ENCODE measurements around the gene LLGL2.

The LLGL2 gene

DNA sequence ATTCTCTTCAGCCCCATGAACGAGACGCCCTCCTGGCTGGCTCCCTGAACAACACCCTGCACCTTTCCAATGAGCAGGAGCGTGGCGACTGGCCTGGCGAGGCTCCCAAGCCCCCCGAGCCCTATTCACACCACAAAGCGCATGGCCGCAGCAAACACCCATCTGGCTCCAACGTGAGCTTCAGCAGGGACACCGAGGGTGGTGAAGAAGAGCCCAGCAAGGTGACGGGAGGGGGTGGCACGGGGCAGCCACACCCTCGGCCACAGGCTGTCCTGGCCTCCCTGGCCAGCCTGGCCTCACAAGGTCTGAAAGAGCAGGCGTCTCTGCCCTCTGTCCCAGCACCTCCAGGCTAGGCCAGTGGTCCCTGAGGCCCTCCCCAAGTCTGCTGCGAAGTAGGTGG, 33.8 kb upstream of the LLGL2 start:
- DNase-seq (ENCODE audit: low read depth): no peak

DNA sequence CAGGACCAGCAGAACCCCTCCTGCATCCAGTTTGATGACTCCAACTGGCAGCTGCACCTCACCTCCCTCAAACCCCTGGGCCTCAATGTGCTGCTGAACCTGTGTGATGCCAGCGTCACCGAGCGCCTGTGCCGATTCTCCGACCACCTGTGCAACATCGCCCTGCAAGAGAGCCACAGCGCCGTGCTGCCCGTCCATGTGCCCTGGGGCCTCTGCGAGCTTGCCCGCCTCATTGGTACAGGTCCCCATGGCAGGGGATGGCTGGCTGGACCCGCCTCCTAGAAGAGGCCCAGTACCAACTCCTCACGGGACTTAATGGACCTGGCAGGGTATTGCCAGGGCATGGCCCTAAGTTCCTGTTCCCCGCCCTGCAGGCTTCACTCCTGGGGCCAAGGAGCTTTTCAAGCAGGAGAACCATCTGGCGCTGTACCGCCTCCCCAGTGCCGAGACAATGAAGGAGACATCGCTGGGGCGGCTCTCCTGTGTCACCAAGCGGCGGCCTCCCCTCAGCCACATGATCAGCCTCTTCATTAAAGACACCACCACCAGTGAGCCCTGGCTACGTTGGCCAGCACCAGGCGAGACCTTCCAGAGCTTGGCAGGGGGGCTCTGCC, 32.8 kb upstream of the LLGL2 start:
- DNase-seq (ENCODE audit: low read depth): no peak

DNA sequence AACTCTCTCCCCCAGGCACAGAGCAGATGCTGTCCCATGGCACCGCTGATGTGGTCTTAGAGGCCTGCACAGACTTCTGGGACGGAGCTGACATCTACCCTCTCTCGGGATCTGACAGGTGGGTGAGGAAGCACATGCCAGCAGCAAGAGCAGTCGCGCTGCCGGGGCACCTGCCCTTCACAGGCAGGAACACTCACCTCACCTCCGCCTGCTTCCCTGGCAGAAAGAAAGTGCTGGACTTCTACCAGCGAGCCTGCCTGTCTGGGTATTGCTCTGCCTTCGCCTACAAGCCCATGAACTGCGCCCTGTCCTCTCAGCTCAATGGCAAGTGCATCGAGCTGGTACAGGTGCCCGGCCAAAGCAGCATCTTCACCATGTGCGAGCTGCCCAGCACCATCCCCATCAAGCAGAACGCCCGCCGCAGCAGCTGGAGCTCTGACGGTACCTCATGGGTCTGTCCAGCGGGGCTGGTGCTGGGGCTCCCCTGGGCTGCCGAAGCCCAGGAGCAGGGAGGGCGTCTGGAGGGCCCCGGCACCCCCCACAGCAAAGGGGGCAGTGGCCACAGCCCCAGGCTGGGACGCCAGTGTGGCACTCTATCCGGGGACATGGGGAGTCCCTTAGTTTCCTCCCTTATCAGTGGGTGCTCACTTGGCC, 31.9 kb upstream of the LLGL2 start:
- DNase-seq (ENCODE audit: low read depth): no peak

DNA sequence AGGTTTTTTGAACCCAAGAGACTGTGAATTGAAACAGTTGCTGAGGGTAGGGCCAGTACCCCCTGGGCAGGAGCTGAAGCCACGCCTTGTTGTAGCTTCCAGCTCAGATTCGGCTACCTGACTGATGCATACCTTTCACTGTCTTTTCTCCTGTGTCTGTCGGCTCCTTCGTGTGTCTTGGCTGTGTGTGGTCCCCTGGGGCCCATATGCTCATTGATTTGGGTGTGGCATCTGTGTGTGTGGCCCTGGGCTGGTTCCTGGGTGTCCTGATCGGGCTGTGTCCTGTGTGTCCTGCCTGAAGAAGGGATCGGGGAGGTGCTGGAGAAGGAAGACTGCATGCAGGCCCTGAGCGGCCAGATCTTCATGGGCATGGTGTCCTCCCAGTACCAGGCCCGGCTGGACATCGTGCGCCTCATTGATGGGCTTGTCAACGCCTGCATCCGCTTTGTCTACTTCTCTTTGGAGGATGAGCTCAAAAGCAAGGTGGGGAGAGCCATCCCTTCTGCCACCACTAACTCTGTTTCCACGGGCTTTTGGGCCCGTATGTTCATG, 31.1 kb upstream of the LLGL2 start:
- DNase-seq (ENCODE audit: low read depth): no peak

DNA sequence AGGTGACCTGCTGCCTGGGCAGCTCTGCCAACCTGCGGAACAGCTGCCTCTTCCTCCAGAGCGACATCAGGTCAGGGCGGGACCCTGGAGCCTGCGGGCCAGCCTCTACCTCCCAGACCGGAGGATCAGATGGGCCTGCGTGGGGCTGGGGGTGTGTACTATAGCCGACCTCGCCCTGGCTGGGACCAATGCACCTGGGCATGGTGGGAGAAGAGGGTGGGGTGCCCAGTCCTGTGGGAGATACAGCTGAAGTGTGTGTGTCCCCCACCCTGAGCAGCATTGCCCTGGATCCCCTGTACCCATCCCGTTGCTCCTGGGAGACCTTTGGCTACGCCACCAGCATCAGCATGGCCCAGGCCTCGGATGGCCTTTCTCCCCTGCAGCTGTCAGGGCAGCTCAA, 29.5 kb upstream of the LLGL2 start:
- no peak for DNase-seq (ENCODE audit: low read depth)

DNA sequence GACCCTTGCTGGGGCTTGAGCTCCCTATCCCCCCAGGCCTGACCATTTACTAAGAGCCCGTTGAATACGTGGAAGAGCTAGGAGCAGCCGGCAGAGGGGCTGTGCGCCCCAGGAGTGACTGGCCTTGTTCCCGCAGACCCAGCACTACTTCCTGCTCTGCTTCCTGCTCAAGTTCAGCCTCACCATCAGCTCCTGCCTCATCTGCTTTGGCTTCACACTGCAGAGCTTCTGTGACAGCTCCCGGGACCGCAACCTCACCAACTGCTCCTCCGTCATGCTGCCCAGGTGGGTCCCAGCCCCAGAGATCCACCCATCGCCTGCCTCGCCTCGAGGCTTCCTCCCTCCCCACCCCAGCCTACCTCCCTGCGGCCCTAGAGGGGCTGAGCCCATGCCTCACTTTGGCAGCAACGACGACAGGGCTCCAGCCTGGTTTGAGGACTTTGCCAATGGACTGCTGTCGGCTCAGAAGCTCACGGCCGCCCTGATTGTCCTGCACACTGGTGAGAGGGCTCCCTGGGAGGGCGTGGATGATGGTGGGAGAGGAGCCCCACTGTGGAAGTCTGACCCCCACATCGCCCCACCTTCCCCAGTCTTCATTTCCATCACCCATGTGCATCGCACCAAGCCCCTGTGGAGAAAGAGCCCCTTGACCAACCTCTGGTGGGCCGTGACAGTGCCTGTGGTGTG, 27.3 kb upstream of the LLGL2 start:
- no peak for DNase-seq (ENCODE audit: low read depth)

DNA sequence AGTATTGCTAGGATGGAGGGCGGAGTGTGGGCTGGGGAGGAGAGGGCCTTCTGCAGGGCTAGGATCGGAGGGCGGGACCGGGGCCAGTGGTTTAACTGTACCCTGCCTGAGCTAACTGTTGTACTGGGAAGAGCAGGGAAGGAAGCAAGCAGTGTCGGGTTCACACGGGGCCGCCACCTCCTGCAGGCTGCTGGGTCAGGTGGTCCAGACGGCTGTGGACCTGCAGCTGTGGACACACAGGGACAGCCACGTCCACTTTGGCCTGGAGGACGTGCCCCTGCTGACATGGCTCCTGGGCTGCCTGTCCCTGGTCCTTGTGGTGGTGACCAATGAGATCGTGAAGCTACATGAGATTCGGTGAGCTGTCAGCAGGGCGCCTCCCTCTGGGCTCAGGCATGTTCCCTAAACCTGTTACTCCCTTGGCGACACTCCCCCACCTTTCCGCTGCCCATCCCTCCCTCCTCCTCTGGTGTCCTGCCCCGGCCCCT, 26.7 kb upstream of the LLGL2 start:
- DNase-seq (ENCODE audit: low read depth): no peak

DNA sequence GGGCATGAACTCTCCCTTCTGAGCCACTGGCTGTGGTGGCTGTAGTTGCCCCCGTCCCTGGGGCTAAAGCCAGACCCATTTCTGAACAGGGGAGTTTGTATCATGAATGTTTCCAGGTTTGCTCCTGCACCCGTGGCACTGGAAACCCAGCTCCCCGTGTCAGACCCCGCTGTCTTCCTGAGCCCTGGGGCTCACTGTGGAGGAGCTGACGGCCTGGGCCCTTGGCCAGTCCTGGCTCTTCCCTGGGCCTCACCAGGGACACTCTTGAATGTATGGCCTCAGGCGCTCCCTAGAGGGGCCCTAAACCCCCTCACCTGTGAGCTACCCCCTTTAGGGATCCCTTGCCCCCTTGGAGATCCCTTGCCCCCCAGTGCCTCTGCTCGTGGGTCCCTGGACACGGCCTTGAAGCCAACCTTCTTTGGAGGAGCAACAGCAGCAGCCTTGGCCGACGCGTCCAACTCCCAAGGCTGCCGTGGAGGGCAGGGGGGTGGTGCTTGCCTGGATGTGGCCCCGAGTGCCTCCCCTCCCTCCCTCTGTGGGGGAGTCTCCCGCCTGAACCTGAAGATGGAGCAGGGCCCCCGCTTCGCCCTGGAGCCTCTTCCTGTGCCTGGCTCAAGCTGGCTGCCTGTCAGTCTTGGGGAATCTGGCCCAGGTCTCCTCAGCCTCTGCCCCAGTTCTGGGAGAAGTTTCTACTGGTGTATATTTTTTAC, 26.0 kb upstream of the LLGL2 start:
- no peak for DNase-seq (ENCODE audit: low read depth)

DNA sequence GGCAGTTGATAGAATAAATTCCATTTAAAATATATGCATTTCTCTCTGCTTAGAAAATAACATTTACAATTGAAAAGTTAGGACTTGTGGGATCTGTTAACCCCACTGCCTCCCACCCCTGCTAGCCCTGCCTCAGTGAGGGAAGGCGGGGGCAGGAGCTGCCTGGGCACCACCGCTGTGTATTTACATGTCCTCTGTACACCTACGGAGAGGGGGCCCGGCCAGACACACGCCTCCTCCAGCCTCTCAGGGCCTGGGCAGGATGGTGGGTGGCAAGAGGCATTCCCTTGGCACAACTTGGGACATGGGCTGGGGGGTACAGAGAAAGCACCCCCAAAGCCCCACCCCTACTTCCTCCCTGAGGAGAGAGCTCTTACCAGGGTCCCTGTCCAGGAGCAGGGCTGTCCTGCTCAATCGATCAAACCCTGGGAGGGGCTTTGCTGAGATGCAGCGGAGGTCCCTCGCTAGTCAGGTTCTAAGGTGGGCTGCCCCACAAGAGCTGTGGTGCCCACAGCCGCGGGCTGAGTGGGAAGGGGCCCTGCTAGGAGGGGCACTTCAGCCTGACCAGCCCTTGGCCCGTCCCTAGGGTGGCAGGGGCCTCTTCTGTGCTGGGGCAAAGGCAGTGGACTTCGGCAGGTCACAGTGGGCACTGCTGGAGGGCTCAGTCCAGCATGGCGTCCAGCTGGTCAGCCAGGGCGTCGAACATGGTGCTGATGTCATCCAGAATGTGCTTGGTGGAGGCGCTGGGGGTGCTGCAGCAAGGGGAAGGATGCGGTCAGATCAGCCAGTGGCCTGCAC, 24.9 kb upstream of the LLGL2 start:
- DNase-seq (ENCODE audit: low read depth): no peak

DNA sequence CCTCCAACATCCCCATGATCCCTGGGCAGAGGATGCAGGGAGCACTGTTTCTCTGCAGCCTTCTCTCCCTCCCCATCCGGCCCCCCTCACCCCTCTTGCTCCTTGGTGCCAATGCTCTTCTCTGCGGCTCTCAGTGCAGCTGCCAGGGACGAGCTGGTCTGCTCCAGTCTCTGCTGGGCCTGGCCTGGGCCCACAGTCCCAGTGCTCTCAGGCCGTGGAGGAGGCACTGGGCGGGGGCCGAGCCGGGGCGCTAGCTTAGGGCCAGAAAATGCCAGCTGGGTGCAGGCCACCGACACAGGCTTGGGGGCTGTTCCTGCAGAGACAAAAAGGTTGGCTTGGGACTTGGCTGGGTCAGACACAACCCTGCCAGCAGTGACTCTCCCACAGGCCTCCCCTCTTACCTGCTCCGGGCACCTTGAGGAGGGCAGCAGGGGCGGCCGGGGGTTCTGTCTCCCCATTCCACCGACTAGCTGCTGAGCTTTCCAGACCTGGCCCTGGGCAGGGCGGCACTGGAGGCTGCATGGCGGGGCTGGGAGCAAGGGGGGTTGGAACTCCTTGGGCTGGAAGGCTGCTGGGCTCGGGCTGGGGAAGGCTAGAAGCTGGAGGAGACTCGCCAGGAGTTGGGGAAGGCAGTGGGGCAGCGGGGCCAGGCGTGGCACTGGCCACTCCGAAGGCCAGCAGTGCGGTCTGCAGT, 24.0 kb upstream of the LLGL2 start:
- DNase-seq (ENCODE audit: low read depth): no peak

DNA sequence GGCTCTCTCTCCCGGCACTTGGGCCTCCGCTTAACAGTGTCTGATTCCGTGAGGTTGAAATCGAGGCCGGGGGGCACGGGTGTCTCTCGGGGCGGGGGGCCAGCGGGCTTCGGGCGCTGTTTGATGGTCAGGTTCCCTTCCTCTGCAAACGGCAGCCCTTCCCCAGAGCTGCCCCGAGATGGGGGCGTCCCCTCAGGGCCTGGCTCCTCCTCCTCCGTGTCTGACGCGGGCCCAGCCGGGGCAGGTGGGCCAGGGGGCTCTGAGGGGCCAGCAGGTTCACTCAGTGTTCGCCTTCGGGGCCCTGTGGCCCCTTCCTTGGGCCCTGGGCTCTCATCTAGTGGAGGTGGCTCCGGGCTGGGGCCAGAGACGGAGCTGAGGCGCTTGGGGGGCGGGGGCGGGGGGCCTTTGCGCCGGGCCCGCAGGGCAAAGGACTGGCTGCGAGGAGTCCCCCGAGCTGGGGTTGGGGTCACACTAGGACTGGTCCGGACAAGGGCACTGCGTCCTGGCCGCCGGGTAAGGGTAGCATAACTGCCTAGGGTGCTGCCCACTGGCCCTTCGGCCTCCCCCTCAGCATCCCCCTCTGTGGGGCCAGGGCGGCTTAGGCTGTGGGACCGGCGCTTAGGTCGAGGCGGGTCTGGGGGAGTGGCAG, 23.3 kb upstream of the LLGL2 start:
- DNase-seq (ENCODE audit: low read depth): no peak

DNA sequence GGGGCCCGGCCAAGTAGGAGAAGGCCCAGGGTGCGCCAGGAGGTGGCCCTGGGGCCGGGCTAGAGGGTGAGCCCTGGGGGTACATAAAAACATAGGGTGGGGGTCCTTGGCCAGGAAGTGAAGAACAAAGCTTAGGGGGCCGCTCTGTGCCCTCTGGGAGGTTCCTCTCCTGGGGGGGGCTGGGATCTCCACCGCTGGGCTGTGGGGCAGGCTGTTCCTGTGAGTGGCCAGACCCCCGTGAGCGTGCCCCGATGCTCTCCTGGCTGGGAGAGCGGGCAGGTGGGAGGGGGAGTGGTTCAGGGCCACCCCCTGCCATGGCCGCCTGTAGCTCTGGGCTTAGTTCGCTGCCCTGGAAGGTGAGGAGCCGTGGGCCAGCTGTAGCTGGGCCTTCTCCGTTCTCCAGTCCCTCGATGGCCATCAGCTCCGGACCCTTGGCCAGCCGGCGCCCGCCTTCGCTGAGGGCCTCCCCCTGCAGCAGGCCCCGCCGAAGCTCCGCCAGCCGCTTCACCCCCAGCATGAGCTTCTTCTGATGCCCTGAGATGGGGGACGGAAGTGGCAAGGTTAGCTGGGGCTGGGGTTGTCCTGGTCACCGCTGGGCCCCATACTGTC, 22.7 kb upstream of the LLGL2 start:
- no peak for DNase-seq (ENCODE audit: low read depth)

DNA sequence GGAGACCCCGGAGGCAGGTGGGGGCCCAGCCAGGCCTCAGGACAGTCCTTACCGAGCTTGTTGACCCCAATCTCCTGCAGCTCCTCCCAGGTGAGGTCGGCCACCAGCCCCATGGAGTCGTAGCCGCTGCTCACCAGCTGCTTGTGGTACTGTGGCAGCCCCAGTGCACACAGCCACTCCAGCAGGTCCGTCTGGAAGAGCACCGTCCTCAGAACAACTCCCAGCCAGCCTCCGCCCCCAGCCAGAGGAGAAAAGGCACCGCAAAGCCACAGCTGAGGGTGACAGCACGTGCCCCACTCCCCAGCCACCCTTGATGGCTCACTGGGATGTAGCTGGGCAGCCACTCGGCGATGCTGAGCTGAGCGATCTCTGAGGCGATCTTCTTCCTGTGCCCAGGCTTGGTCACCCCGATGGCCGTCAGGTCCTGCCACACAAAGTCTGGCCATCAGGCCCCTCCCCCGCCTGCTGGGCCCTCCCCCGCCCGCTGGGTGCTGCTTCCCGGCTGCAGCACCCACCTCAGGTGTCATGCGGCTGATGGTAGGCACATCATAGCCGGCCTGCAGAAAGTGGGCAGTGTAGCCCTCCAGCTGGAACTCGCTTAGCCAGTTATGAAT, 22.1 kb upstream of the LLGL2 start:
- no peak for DNase-seq (ENCODE audit: low read depth)

DNA sequence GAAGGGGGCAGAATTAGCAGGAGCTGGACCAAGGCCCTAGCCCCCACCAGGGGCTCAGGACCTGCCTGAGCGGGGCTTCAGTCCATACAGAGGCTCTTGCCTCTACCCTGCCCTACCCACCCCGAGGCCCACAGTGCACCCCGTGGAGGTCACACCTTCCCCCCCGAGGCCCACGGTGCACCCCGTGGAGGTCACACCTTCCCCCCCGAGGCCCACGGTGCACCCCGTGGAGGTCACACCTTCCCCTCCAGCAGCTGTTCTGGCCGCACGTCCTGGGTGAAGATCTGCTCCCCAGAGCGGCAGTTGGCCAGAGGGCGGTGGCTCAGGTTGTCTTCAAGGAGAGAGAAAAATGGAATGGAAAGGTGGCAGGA, 21.5 kb upstream of the LLGL2 start:
- no peak for DNase-seq (ENCODE audit: low read depth)

DNA sequence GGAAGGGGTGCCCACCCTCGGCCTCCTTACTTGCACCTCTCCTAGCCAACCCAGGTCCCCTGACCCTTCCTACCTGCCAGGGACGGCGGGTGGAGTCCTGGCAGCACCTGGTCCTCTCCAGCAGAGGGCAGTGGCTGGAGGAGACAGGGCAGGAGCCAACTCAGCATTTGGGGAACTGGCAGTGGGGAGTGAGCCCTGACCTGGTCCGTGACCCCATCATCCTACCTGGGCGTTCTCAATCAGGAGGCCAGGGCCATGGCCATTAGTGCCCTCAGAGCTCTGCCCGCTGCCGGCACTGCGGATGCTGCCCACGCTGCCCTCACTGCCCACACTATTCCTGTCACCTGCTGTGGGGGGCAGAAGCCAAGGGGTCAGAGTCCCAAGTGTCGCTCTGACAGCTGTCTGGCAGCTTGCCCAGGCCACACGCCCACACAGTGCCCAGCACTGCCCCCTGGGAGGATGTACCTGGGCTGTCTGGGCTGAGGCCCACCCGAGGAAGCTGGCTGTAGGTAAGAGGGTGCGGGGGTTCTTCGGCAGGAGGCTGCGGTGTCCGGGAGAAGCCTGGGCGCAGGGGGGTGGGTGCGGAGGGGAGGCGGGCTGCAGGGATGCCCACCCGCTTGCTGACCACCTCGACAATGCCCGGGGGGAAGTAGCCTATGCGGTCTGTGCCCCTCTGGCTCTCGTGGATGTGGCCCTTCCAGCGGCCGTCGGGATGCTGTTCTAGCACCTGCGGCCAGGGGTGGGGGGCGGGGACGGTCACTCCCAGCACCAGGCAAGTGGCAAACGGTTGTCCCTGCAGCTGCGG, 20.9 kb upstream of the LLGL2 start:
- no peak for DNase-seq (ENCODE audit: low read depth)

DNA sequence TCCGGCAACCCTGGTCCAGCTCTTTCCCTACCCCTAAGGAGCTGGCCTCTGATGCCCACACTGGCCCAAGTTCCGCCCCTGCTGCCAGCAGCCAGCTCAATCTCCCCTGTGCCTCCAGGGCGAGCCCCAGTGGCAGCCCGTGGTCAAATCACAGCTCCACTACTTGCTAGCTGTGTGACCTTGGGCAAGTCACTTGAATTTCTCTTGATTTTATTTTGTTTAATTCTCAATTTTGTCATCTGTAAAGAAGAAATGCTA, 20.4 kb upstream of the LLGL2 start:
- DNase-seq (ENCODE audit: low read depth): no peak

DNA sequence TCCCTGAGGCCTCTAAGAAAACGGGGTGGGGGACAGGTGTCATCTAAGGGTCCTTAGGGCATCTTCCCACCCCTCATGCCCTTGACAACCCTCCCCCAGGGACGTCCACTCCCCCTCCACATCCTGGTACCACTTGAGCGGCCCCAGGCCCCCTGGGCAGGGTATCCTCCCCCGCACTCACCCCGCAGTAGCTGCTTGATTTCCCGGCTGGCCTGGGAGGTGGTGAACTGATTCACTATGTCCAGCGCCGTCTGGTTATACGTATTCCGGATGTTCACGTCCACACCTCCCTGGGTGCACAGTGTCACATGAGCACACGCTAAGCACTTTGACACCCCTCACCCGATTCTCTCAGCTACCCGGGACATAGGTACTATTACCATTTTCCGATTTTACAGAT, 19.9 kb upstream of the LLGL2 start:
- no peak for DNase-seq (ENCODE audit: low read depth)

DNA sequence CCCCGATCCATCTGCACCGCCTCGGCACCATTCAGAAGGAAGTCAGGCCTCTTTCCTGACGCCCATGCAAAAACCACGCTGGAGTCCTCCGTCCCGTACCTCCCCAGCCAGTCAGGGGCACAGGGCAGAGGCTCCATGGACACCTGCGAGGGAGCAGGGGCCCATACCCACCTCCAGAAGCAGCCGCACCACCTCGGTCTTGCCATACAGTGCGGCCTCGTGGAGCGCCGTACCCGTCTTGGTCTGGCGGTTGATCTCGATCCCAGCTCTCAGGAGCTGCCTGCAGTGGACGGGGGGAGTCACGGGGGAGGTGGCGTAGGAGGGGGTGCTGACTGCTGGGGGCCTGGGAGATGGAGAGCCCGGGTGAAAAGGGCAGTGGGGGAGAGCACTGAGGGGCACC, 19.4 kb upstream of the LLGL2 start:
- no peak for DNase-seq (ENCODE audit: low read depth)

DNA sequence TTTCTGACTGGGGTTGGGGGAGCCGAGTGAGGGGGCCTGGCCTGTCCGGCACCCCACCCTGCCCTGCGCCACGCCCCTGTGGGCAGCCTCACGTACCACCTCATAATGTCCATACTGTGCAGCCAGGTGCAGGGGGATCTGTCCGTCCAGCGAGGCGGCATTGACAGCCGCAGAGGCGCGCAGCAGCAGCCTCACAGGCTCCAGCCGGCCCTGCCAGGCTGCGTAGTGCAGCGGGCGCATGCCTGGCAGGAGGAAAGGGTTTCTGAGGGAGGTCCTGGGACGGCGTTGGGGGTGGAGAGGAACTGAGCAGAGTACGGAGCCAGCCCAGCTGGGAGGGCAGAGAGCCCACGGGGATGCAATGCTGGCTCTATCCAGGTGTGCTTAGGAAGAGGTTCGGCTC, 18.6 kb upstream of the LLGL2 start:
- DNase-seq (ENCODE audit: low read depth): no peak
